GM12864 (cell line): Measurements from ENCODE around the gene CCDC30.

Experiments
- DNase-seq: peaks from one replicate; pipeline ENCODE4 v3.0.0-alpha.2; 2011; ENCODE audit warnings: low read depth
- H3K4me3 ChIP-seq: 2 replicates; pipeline ENCODE4 v1.5.1; 2011; ENCODE audit warnings: mild to moderate bottlenecking, low read depth, low read length, control low read depth
- CTCF ChIP-seq: IDR thresholded peaks from 2 replicates; pipeline ENCODE4 v1.5.1; 2011; ENCODE audit warnings: low read depth, mild to moderate bottlenecking, moderate library complexity, low read length, control low read depth, inconsistent platforms; ENCODE audit errors: missing control alignments

The CCDC30 gene

DNA sequence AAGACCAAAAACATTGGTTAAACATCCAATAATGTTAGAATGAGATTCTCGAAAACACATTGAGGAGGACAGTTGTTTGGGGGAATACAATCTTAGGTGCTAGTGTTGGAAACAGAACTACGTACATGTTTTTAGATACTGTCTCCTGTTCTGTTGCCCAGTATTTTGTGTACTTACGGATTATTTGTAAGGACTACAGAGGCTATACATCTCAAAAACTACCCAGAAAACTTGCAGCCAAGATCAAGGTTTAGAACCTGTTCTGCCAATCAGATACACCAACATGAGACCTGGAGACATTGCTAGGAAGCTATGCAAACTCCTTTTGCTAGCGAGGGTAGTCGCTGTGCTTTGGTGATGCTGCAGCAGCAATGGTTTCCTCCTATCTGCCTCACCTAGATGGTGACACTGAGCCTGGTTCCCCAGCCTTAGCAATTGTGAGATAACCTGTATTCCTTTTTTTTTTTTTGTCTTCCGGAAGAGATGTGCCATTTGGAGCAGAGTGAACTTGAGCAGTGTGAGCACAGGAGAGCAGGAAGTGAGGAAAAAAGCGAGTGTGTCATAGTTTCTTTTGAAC, 240.9 kb downstream of the CCDC30 start:
- H3K4me3 ChIP-seq, result no peak overlapping the region
- TF ChIP-seq CTCF, result no peak
- DNase-seq, result no peak
